H1 (cell line): ENCODE results near the gene GABRG3. TPM values are rescaled to one million over a fixed set of nuclear protein-coding genes. Genes with fewer than 3 reads are reported as not detected.

Source experiments
- CHD1 ChIP-seq: IDR thresholded peaks from 2 replicates; pipeline ENCODE4 v1.6.1; 2012; ENCODE audit warnings: low read depth, low read length, improper control_type of control experiment
- FOSL1 ChIP-seq: IDR thresholded peaks from 2 replicates; pipeline ENCODE4 v1.6.1; 2011; ENCODE audit warnings: mild to moderate bottlenecking, low read depth, low read length, moderate library complexity; ENCODE audit not compliant: insufficient read depth
- HDAC2 ChIP-seq, 2 experiments: fragments of 300-600 bp in 1 of 2; sonication (generic) in 1 of 2; IDR thresholded peaks; 2 replicates each; pipeline ENCODE4 v1.6.1; 2011 to 2012; ENCODE audit warnings: low read depth in 2 of 2, low read length in 2 of 2, mild to moderate bottlenecking in 2 of 2, moderate library complexity in 2 of 2, borderline replicate concordance in 1 of 2, inconsistent platforms in 1 of 2
- JUN ChIP-seq: IDR thresholded peaks from 2 replicates; pipeline ENCODE4 v1.6.1; 2011; ENCODE audit warnings: low read depth, mild to moderate bottlenecking, improper control_type of control experiment, low read length
- ZNF274 ChIP-seq: IDR thresholded peaks from 2 replicates; pipeline ENCODE4 v1.7.0; 2012; ENCODE audit warnings: low read length, borderline replicate concordance; ENCODE audit errors: extremely low read depth
- polyA plus RNA-seq, 7 experiments: library from polyadenylated mRNA; depleted of rRNA in 3 of 7; stranded (reverse) in 5 of 7; unstranded in 2 of 7; fragments of >200 nt in 5 of 7; fragments of 200-250 nt in 2 of 7; gene quantifications; 1 replicate in 5 of 7; 2 replicates in 1 of 7; 4 replicates in 1 of 7; pipeline versions ENCODE4 v1.2.1 to v1.2.3, GENCODE V29; 2011 to 2013; ENCODE audit warnings: missing spikeins in 2 of 7, mixed read lengths in 2 of 7
- total RNA-seq: library from RNA; stranded (reverse); fragmentation: NEBNext Ultra II Directional; extraction: Animal tissue kit (Norgen Biotek cat#: 25700); gene quantifications from 2 replicates; pipeline ENCODE4 v1.2.1, GENCODE V29; 2021

The GABRG3 gene
- total and polyA plus RNA-seq, 2 of the 8 experiments (the other 6 are each of a cell fraction or from before 2014, with no cell fraction given) = 0.17 to 0.80 TPM

DNA sequence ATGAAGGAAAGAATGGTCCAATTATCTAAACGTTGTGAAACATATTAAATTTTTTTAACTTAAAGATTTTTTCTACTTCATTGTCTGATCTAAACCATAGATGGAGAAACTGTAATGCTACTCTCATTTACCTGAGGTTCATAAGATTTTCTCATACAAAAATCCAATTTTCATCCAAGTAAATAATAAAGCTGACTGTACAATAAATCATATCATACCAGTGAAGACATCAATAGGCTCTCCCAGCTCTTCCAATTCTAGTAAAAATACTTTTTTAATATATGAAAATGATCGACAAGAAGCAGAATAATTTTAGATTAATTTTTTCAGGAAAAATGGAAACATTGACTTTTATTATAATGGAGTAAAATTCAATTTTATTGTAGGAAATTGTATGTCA lies 260.8 kb downstream of the GABRG3 start (continued):
- TF ChIP-seq JUN (no peak), CHD1 (no peak), ZNF274 (no peak), HDAC2 (IDR thresholded peaks at IDR 0.05; ENCODE audit: borderline replicate concordance in 1 of 2, low read depth in 2 of 2, low read length in 2 of 2) (no peak), FOSL1 (no peak)
- TF ChIP-seq, all 59 proteins: peak for 0
